Measurements from ENCODE around the gene TTC9B.
"Not testable (repeated sequence)": the region's sequence is repeated elsewhere in the genome, so short reads cannot be mapped to it uniquely, and the experiment has no call there.

Gene TTC9B

DNA sequence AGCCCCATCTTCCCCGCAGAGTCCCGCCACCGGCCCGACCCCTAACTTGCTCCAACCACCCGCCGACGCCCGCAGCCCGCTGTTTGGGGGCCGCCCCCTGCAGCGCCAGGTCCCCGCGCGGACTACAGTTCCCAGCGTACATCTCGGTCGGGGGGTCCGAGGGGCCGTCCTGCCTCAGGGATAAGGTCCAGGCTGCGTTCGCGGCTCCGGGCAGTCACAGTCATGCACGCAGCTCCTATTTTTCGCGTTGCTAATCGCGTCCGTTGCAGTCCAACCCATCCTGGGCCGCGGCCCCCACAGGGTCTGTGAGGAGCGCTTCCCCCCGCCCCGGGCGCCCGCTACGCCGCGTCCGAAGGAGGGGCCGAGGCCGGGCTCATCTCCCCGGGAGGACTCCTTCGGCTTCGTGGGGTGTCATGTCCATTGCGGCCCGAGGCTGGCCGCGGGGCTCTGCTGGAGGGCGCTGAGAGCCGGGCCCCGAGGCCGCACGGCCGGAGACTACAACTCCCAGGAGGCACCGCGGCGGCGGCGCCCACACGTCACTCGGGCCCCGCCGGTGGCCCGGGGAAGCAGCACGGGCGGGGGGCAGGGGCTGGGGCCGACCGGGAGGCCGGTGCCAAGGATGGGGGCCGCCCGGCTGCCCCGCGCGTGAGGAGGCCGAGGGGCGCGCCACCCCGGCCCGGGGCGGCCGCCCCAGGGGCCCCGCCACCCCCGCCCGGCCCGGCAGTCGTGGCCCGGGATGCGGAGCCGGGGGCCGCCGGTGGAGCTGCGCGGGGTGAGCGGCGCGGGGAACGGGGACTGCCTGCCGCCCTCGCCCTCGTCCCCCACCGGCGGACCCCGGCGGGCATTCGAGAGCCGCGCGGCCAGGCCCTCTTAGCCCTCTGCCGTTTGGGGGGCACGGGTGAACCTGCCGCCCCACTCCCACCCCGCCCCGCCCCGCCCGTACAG is 27.0 kb downstream of the TTC9B start, which contains the start of gene MAP3K10:
Gene MAP3K10, plus strand, starts transcription at position 536 of the 945 bp plus-strand sequence. CDS start 606 bp downstream, outside the sequence.
- 0% methylated on average over 60 to 80 of the region's 116 CpGs for WGBS, 2 experiments (ENCODE audit: insufficient coverage in 2 of 2)
- no peaks in the 10 kb centered on the region for H3K36me3 ChIP-seq (ENCODE audit: control insufficient read depth, insufficient read depth, low read length)
- H3K27ac ChIP-seq (ENCODE audit: low read depth, low read length, severe bottlenecking) = peak within 1 kb of the TSS; percentile 71
- no peaks in the 10 kb centered on the region for H3K9me3 ChIP-seq (ENCODE audit: control insufficient read depth, low read length)
- peak within 1 kb of the TSS; percentile 94 for H3K4me3 ChIP-seq (ENCODE audit: extremely low read depth, insufficient read depth, low read length, poor library complexity, severe bottlenecking)
- H3K4me1 ChIP-seq (ENCODE audit: control insufficient read depth, insufficient read depth, low read length, poor library complexity, severe bottlenecking) = no peaks in the 10 kb centered on the region

DNA sequence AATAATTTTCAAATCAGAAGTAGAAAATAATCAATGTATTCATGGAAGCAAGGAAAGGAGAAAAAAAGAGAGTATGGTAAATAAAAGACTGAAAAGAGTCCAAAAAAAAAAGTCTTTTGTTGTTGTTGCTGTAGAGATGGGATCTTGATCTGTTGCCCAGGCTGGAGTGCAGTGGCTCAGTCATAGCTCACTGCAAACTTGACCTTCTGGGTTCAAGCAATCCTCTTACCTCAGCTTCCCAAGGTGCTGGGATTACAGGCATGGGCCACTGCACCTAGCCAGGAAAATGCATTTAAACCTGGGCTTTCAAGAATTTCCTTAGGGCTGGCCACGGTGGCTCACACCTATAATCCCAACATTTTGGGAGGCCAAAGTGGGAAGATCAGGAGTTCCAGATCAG is 33.9 kb downstream of the TTC9B start:
- H3K36me3 ChIP-seq (ENCODE audit: control insufficient read depth, insufficient read depth, low read length) = no peaks in the 10 kb centered on the region

DNA sequence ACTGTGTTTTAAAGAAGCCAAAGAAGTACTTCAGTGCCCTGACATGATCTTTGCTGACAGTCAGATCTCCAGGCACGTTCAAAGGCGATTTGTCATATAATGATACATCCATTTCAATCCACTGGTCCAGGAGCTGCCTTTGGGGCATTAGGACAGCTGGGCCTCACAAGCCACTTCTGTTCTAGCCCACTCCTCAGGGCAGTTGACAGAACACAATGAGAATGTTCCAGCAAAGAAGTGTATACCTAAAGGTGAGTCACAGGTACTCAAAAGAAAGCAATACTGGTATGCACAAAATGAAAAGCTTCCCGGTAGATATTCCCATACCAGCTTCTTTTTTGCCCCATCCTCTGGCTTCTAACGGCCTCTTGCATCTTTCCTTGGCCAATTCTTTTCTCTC is 39.4 kb downstream of the TTC9B start:
- Histone ChIP-seq H3K4me3 (ENCODE audit: extremely low read depth, insufficient read depth, low read length, poor library complexity, severe bottlenecking) (no peak overlapping the region), H3K9me3 (ENCODE audit: control insufficient read depth, low read length) (peaks cover 7% of the 10 kb centered on the region), H3K27ac (ENCODE audit: low read depth, low read length, severe bottlenecking) (no peak overlapping the region), H3K4me1 (ENCODE audit: control insufficient read depth, insufficient read depth, low read length, poor library complexity, severe bottlenecking) (no peaks in the 10 kb centered on the region), H3K36me3 (ENCODE audit: control insufficient read depth, insufficient read depth, low read length) (no peaks in the 10 kb centered on the region)
- WGBS, 2 experiments (ENCODE audit: insufficient coverage in 2 of 2) = 86 to 88% methylated on average over 4 of the region's 4 CpGs

More for the DNA sequence above, 33.9 kb downstream of the TTC9B start:
- Histone ChIP-seq H3K4me3 (ENCODE audit: extremely low read depth, insufficient read depth, low read length, poor library complexity, severe bottlenecking) (no peak overlapping the region), H3K9me3 (ENCODE audit: control insufficient read depth, low read length) (no peaks in the 10 kb centered on the region), H3K4me1 (ENCODE audit: control insufficient read depth, insufficient read depth, low read length, poor library complexity, severe bottlenecking) (no peaks in the 10 kb centered on the region), H3K27ac (ENCODE audit: low read depth, low read length, severe bottlenecking) (no peak overlapping the region)
- WGBS, 2 experiments (ENCODE audit: insufficient coverage in 2 of 2) = 100% methylated on average over 1 of the region's 1 CpG; no CpG with 5 or more reads in 1 of the 2 experiments

DNA sequence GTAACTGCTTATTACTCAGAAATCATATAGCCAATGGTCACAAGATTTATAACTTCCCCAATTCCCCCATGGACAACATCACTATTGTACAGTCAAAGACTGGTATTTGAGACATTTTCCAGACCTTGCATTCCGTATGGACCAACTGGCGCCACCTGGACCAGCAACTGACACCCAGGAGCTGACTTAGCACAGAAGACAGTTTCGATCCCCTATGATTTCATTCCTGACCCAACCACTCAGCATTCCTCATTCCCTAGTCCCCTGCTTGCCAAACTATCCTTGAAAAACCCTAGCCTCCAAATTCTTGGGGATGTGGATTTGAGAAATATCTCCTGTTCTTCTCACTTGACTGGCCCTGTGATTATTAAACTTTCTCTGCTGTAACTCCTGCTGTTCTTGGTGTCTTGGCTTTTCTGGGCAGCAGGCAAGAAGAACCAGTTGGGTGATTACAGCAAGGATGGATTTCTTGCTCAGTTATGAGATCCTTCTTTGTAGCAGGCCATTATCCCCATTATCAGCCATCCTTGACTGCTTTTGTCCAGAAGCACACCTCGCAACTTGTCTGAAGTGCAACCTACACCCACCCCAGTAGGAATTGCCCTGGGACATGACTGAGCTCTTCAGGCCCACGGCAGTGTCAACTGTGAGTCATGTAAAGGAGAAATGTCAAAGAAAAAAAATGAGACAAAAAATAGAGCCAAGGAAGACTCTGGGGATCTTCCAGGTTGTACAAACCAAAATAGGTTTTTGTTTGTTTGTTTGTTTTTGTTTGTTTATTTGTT is 40.7 kb downstream of the TTC9B start:
- H3K4me3 ChIP-seq (ENCODE audit: extremely low read depth, insufficient read depth, low read length, poor library complexity, severe bottlenecking) = no peak overlapping the region
- WGBS, 2 experiments (ENCODE audit: insufficient coverage in 2 of 2) = 83 to 94% methylated on average over 4 to 5 of the region's 5 CpGs

DNA sequence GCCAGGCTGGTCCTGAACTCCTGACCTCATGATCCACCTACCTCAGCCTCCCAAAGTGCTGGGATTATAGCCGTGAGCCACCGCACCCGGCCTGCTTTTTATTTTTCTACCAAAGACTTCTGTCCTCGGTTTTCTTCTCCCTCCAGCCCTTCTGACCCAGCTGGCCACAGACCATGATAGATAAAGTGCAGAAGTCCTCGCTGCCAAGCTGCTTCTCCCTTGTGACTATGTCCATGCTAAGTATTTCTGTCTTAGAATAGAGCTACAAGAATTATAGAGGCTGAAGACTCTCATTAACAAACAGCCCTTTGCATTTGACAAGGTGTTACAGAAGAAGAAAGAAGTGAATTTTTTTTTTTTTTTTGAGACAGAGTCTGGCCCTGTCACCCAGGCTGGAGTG is 42.4 kb downstream of the TTC9B start:
- no peaks in the 10 kb centered on the region for H3K4me1 ChIP-seq (ENCODE audit: control insufficient read depth, insufficient read depth, low read length, poor library complexity, severe bottlenecking)
- H3K36me3 ChIP-seq (ENCODE audit: control insufficient read depth, insufficient read depth, low read length) = no peaks in the 10 kb centered on the region
- no peak overlapping the region for H3K4me3 ChIP-seq (ENCODE audit: extremely low read depth, insufficient read depth, low read length, poor library complexity, severe bottlenecking)
- no peak overlapping the region for H3K27ac ChIP-seq (ENCODE audit: low read depth, low read length, severe bottlenecking)
- peaks cover 7% of the 10 kb centered on the region for H3K9me3 ChIP-seq (ENCODE audit: control insufficient read depth, low read length)
- 74 to 83% methylated on average over 4 of the region's 5 CpGs for WGBS, 2 experiments (ENCODE audit: insufficient coverage in 2 of 2)

More for the DNA sequence above, 40.7 kb downstream of the TTC9B start:
- Histone ChIP-seq H3K36me3 (ENCODE audit: control insufficient read depth, insufficient read depth, low read length) (no peaks in the 10 kb centered on the region), H3K27ac (ENCODE audit: low read depth, low read length, severe bottlenecking) (no peak overlapping the region), H3K4me1 (ENCODE audit: control insufficient read depth, insufficient read depth, low read length, poor library complexity, severe bottlenecking) (no peaks in the 10 kb centered on the region), H3K9me3 (ENCODE audit: control insufficient read depth, low read length) (peaks cover 7% of the 10 kb centered on the region)

DNA sequence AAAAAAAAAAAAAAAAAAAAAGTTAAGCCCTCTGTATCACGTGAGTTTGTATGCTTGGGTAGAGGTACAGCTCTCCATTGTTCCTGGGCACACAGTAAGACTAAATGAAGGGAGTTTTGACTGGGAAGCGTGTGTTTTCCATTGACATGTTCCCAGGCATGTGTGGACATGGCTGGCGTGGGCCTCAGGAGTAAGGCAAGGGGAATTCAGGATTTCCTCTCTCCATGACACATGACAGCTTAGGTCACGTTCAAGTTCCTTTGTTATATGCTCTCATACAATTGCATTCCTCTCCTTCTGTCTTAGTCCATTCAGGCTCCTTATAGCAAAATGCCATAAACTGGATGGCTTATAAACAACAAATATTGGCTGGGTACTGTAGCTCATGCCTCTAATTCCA is 44.1 kb downstream of the TTC9B start:
- peaks cover 7% of the 10 kb centered on the region for H3K9me3 ChIP-seq (ENCODE audit: control insufficient read depth, low read length)
- no peaks in the 10 kb centered on the region for H3K36me3 ChIP-seq (ENCODE audit: control insufficient read depth, insufficient read depth, low read length)
- whole genome bisulfite sequencing, 2 experiments (ENCODE audit: insufficient coverage in 2 of 2) = 95% methylated on average over 4 of the region's 4 CpGs
- H3K4me1 ChIP-seq (ENCODE audit: control insufficient read depth, insufficient read depth, low read length, poor library complexity, severe bottlenecking) = no peaks in the 10 kb centered on the region
- no peak overlapping the region for H3K4me3 ChIP-seq (ENCODE audit: extremely low read depth, insufficient read depth, low read length, poor library complexity, severe bottlenecking)
- H3K27ac ChIP-seq (ENCODE audit: low read depth, low read length, severe bottlenecking) = no peak overlapping the region

DNA sequence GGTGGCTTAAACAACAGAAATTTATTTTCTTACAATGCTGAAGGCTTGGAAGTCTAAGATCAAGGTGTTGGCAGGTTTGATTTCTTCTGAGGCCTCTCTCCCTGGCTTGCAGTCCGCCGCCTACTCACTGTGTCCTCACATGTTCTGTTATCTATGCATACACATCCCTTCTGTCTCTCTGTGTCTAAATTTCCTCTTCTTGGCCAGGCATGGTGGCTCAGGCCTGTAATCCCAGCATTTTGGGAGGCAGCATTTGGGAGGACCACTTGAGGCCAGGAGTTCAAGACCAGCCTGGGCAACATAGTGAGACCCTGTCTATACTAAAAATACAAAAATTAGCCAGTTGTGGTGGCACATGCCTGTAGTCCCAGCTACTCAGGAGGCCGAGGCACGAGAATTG is 46.9 kb downstream of the TTC9B start:
- not testable (repeated sequence) for H3K27ac ChIP-seq (ENCODE audit: low read depth, low read length, severe bottlenecking); H3K4me3 ChIP-seq (ENCODE audit: extremely low read depth, insufficient read depth, low read length, poor library complexity, severe bottlenecking); H3K36me3 ChIP-seq (ENCODE audit: control insufficient read depth, insufficient read depth, low read length); H3K9me3 ChIP-seq (ENCODE audit: control insufficient read depth, low read length); H3K4me1 ChIP-seq (ENCODE audit: control insufficient read depth, insufficient read depth, low read length, poor library complexity, severe bottlenecking)
- WGBS, 2 experiments (ENCODE audit: insufficient coverage in 2 of 2) = 76 to 88% methylated on average over 2 to 4 of the region's 4 CpGs

DNA sequence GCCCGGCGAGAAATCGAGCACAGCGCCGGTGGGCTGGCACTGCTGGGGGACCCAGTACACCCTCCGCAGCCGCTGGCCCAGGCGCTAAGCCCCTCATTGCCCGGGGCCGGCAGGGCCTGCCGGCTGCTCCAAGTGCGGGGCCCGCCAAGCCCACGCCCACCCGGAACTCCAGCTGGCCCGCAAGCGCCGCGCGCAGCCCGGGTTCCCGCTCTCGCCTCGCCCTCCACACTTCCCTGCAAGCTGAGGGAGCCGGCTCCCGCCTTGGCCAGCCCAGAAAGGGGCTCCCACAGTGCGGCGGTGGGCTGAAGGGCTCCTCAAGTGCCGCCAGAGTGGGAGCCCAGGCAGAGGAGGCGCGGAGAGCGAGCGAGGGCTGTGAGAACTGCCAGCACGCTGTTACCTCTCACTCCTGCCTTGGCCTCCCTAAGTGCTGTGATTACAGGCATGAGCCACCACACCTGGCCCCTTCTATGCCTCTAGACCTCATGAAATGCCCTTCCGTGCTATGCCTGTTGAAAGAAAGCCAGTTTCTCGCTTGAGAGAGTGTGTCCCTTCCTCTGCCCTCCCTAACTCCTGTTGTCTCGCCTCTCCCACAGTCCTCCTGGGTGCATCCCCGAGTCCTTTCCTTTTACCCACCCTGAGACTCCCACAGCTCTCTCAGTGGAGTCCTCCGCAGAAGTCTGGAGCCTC is 47.7 kb downstream of the TTC9B start:
- 95 to 96% methylated on average over 26 to 27 of the region's 39 CpGs for WGBS, 2 experiments (ENCODE audit: insufficient coverage in 2 of 2)
- H3K36me3 ChIP-seq (ENCODE audit: control insufficient read depth, insufficient read depth, low read length); H3K27ac ChIP-seq (ENCODE audit: low read depth, low read length, severe bottlenecking); H3K4me3 ChIP-seq (ENCODE audit: extremely low read depth, insufficient read depth, low read length, poor library complexity, severe bottlenecking); H3K4me1 ChIP-seq (ENCODE audit: control insufficient read depth, insufficient read depth, low read length, poor library complexity, severe bottlenecking); H3K9me3 ChIP-seq (ENCODE audit: control insufficient read depth, low read length): not testable (repeated sequence)

DNA sequence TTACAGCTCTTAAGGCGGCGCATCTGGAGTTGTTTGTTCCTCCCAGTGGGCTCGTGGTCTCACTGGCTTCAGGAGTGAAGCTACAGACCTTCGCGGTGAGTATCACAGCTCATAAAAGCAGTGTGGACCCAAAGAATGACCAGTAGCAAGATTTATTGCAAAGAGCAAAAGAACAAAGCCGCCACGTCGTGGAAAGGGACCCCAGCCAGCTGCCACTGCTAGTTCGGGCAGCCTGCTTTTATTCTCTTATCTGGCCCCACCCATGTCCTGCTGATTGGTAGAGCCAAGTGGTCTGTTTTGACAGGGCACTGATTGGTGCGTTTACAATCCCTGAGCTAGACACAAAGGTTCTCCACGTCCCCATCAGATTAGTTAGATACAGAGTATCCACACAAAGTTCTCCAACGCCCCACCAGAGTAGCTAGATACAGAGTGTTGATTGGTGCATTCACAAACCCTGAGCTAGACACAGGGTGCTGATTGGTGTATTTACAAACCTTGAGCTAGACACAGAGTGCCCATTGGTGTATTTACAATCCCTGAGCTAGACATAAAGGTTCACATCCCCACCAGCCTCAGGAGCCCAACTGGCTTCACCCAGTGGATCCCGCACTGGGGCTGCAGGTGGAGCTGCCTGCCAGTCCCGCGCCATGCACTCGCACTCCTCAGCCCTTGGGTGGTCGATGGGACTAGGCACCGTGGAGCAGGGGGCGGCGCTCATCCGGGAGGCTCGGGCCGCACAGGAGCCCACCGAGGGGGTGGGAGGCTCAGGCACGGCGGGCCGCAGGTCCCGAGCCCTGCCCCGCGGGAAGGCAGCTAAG is 48.5 kb downstream of the TTC9B start:
- not testable (repeated sequence) for H3K4me1 ChIP-seq (ENCODE audit: control insufficient read depth, insufficient read depth, low read length, poor library complexity, severe bottlenecking); H3K27ac ChIP-seq (ENCODE audit: low read depth, low read length, severe bottlenecking); H3K9me3 ChIP-seq (ENCODE audit: control insufficient read depth, low read length); H3K4me3 ChIP-seq (ENCODE audit: extremely low read depth, insufficient read depth, low read length, poor library complexity, severe bottlenecking); H3K36me3 ChIP-seq (ENCODE audit: control insufficient read depth, insufficient read depth, low read length)
- 95 to 96% methylated on average over 12 of the region's 30 CpGs for WGBS, 2 experiments (ENCODE audit: insufficient coverage in 2 of 2)
